ENCODE measurements around the gene KRTAP2-3. TPM values are rescaled to one million over a fixed set of nuclear protein-coding genes. Genes with fewer than 3 reads are reported as not detected.

KRTAP2-3 gene
- polyA plus RNA-seq, 1 donor from 2014 or later = not detected

DNA sequence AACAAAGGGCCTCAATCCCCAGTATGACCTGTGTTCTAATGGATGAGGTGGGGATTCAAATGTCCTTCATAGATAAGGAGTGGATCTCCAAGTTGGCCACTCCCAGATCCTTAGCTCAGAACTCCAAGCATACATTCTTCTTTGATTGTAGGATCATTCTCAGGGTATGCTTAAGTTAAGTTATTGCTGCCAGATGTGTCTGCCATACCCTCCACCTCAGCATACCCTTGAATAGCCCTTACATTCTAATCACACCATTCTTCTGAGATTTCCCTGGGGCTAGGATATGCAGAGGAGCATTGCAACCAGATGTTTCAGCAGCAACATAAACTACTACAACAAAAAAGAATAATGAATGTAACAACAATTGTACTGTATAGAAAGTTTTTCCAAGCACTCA lies 7.4 kb upstream of the KRTAP2-3 start:
- Histone ChIP-seq H3K27me3 (ENCODE audit: insufficient read depth, low read depth, low read length) (no peaks in the 10 kb centered on the region), H3K4me2 (ENCODE audit: low read length) (no peak overlapping the region)

GRCh38 chr17:41065829-41066624 lies 6.1 kb upstream of the KRTAP2-3 start, which contains the start of gene KRTAP2-4:
TSS of gene KRTAP2-4 (minus strand) at chr17:41065879. CDS start at chr17:41065845, 34 bp downstream.
- Histone ChIP-seq H3K9ac (ENCODE audit: low read length) (no peak within 1 kb of the TSS), H3K9me3 (ENCODE audit: low read length) (no peaks in the 10 kb centered on the region)
- TF ChIP-seq TAF1 (IDR thresholded peaks at IDR 0.05; ENCODE audit: low read depth) (no peak), RAD21 (conservative IDR thresholded peaks at IDR 0.05) (no peak), SMC3 (conservative IDR thresholded peaks at IDR 0.05; ENCODE audit: poor library complexity) (no peak), EP300 (conservative IDR thresholded peaks at IDR 0.05; ENCODE audit: poor library complexity, severe bottlenecking) (no peak), EZH2 (IDR thresholded peaks at IDR 0.05; ENCODE audit: borderline replicate concordance, insufficient read depth, low read length, poor library complexity, severe bottlenecking) (no peak), MXI1 (conservative IDR thresholded peaks at IDR 0.05; ENCODE audit: poor library complexity, severe bottlenecking) (no peak), POLR2AphosphoS5 (IDR thresholded peaks at IDR 0.05) (no peak)
- TF ChIP-seq, protein P1, sequence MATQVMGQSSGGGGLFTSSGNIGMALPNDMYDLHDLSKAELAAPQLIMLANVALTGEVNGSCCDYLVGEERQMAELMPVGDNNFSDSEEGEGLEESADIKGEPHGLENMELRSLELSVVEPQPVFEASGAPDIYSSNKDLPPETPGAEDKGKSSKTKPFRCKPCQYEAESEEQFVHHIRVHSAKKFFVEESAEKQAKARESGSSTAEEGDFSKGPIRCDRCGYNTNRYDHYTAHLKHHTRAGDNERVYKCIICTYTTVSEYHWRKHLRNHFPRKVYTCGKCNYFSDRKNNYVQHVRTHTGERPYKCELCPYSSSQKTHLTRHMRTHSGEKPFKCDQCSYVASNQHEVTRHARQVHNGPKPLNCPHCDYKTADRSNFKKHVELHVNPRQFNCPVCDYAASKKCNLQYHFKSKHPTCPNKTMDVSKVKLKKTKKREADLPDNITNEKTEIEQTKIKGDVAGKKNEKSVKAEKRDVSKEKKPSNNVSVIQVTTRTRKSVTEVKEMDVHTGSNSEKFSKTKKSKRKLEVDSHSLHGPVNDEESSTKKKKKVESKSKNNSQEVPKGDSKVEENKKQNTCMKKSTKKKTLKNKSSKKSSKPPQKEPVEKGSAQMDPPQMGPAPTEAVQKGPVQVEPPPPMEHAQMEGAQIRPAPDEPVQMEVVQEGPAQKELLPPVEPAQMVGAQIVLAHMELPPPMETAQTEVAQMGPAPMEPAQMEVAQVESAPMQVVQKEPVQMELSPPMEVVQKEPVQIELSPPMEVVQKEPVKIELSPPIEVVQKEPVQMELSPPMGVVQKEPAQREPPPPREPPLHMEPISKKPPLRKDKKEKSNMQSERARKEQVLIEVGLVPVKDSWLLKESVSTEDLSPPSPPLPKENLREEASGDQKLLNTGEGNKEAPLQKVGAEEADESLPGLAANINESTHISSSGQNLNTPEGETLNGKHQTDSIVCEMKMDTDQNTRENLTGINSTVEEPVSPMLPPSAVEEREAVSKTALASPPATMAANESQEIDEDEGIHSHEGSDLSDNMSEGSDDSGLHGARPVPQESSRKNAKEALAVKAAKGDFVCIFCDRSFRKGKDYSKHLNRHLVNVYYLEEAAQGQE (IDR thresholded peaks at IDR 0.05; ENCODE audit: borderline replicate concordance) = no peak
- TF ChIP-seq, protein P2, sequence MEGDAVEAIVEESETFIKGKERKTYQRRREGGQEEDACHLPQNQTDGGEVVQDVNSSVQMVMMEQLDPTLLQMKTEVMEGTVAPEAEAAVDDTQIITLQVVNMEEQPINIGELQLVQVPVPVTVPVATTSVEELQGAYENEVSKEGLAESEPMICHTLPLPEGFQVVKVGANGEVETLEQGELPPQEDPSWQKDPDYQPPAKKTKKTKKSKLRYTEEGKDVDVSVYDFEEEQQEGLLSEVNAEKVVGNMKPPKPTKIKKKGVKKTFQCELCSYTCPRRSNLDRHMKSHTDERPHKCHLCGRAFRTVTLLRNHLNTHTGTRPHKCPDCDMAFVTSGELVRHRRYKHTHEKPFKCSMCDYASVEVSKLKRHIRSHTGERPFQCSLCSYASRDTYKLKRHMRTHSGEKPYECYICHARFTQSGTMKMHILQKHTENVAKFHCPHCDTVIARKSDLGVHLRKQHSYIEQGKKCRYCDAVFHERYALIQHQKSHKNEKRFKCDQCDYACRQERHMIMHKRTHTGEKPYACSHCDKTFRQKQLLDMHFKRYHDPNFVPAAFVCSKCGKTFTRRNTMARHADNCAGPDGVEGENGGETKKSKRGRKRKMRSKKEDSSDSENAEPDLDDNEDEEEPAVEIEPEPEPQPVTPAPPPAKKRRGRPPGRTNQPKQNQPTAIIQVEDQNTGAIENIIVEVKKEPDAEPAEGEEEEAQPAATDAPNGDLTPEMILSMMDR (IDR thresholded peaks at IDR 0.05; ENCODE audit: poor library complexity, severe bottlenecking) = no peak

More for the DNA sequence above, 7.4 kb upstream of the KRTAP2-3 start:
- no peak overlapping the region for H2AFZ ChIP-seq (ENCODE audit: low read depth, low read length)
- no peak overlapping the region for H3K4me3 ChIP-seq (ENCODE audit: low read length)
- no peaks in the 10 kb centered on the region for H3K9me3 ChIP-seq (ENCODE audit: low read length)
- no peak overlapping the region for H3K9ac ChIP-seq (ENCODE audit: low read length)
- no peaks in the 10 kb centered on the region for H3K36me3 ChIP-seq (ENCODE audit: insufficient read depth, low read length)
- no peak for TF ChIP-seq EP300 (conservative IDR thresholded peaks at IDR 0.05; ENCODE audit: poor library complexity, severe bottlenecking)
- TF ChIP-seq, protein P2 (IDR thresholded peaks at IDR 0.05; ENCODE audit: poor library complexity, severe bottlenecking) = no peak
- no peak for TF ChIP-seq POLR2AphosphoS5 (IDR thresholded peaks at IDR 0.05)
- TF ChIP-seq, protein P1 (IDR thresholded peaks at IDR 0.05; ENCODE audit: borderline replicate concordance) = no peak
- TF ChIP-seq SMC3 (conservative IDR thresholded peaks at IDR 0.05; ENCODE audit: poor library complexity) = no peak
- TF ChIP-seq MXI1 (conservative IDR thresholded peaks at IDR 0.05; ENCODE audit: poor library complexity, severe bottlenecking) = no peak
- TF ChIP-seq RAD21 (conservative IDR thresholded peaks at IDR 0.05) = no peak
- TF ChIP-seq EZH2 (IDR thresholded peaks at IDR 0.05; ENCODE audit: borderline replicate concordance, insufficient read depth, low read length, poor library complexity, severe bottlenecking) = no peak
- no peak for TF ChIP-seq TAF1 (IDR thresholded peaks at IDR 0.05; ENCODE audit: low read depth)
- H3K9me2 ChIP-seq (ENCODE audit: insufficient read depth, low read length) = no peaks in the 10 kb centered on the region
- H3F3A ChIP-seq (ENCODE audit: insufficient read depth, low read length, poor library complexity, severe bottlenecking) = no peaks in the 10 kb centered on the region
- no peaks in the 10 kb centered on the region for H4K20me1 ChIP-seq (ENCODE audit: insufficient read depth)
- H3K27ac ChIP-seq (ENCODE audit: low read length) = no peak overlapping the region
- no peaks in the 10 kb centered on the region for H3K79me2 ChIP-seq (replicated peaks; ENCODE audit: insufficient read depth, low read length)

More at GRCh38 chr17:41065829-41066624, 6.1 kb upstream of the KRTAP2-3 start, which contains the start of gene KRTAP2-4:
- Histone ChIP-seq H3K79me2 (replicated peaks; ENCODE audit: insufficient read depth, low read length) (no peaks in the 10 kb centered on the region), H3K27me3 (ENCODE audit: insufficient read depth, low read depth, low read length) (no peaks in the 10 kb centered on the region), H3F3A (ENCODE audit: insufficient read depth, low read length, poor library complexity, severe bottlenecking) (no peaks in the 10 kb centered on the region), H3K27ac (ENCODE audit: low read length) (no peak within 1 kb of the TSS), H2AFZ (ENCODE audit: low read depth, low read length) (no peak within 1 kb of the TSS), H3K4me3 (ENCODE audit: low read length) (no peak within 1 kb of the TSS), H4K20me1 (ENCODE audit: insufficient read depth) (no peaks in the 10 kb centered on the region), H3K9me2 (ENCODE audit: insufficient read depth, low read length) (no peaks in the 10 kb centered on the region), H3K4me2 (ENCODE audit: low read length) (no peak within 1 kb of the TSS), H3K36me3 (ENCODE audit: insufficient read depth, low read length) (no peaks in the 10 kb centered on the region)
